GM13976 (cell line): ENCODE data around the gene SNX9.

ENCODE experiments used
- DNase-seq: peaks from one replicate; pipeline ENCODE4 v3.0.0; 2012; ENCODE audit warnings: low spot score
- CTCF ChIP-seq: IDR thresholded peaks from 2 replicates; pipeline ENCODE4 v1.5.1; 2012; ENCODE audit warnings: borderline replicate concordance, mild to moderate bottlenecking; ENCODE audit not compliant: insufficient read depth; ENCODE audit errors: extremely low read depth, missing control alignments, control extremely low read depth
- in situ Hi-C: fragments of 300-500 bp; cut with MboI; formaldehyde crosslinking; loops from one replicate; pipeline ENCODE4 v1.12.0; 2022; ENCODE audit warnings: low sequenced_read_pairs, mixed read lengths, inconsistent platforms; ENCODE audit not compliant: unreplicated experiment

The SNX9 gene

GRCh38 chr6:157982563-157983405 is 159.7 kb downstream of the SNX9 start:
- in situ Hi-C loops = no loop called here
- TF ChIP-seq CTCF = no peak
- DNase-seq = no peak

GRCh38 chr6:157983406-157984119 is 160.5 kb downstream of the SNX9 start:
- DNase-seq = no peak
- in situ Hi-C loops = no loop called here
- no peak for TF ChIP-seq CTCF

GRCh38 chr6:157984128-157984527 is 161.1 kb downstream of the SNX9 start:
- in situ Hi-C loops = no loop called here
- no peak for TF ChIP-seq CTCF

GRCh38 chr6:157984686-157985225 is 161.7 kb downstream of the SNX9 start:
- DNase-seq = no peak
- in situ Hi-C loops = no loop called here
- no peak for TF ChIP-seq CTCF

More at GRCh38 chr6:157984128-157984527, 161.1 kb downstream of the SNX9 start:
- DNase-seq = no peak

GRCh38 chr6:157985378-157986155 is 162.5 kb downstream of the SNX9 start:
- no peak for TF ChIP-seq CTCF
- in situ Hi-C loops = no loop called here
- DNase-seq = no peak
